ENCODE measurements around the gene CYB561D2. TPM values are rescaled to one million over a fixed set of nuclear protein-coding genes. Genes with fewer than 3 reads are reported as not detected.

Gene CYB561D2
- total RNA-seq, 1 experiment from 2014 or later: 27.5 TPM

DNA sequence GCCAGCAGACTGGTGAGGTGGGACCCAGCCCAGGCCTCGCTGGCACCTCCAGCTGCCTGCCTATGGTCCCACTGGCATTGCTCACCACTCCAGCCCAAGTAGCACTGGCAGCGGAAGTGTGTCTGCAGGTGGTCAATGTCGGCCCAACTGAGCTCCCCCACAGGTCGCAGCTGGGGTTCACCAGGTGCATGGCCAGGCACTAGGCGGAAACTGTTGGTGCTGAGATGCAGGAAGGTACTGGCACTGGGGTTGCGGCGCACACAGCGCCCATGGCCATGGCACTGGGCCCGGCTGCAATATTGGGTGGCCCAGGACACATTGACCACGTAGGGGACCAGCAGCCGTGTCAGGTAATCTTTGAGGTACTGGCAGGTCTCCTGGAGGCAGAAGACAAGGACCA lies 32.5 kb upstream of the CYB561D2 start:
- Histone ChIP-seq H3K4me3 (ENCODE audit: low read depth in 2 of 2, low read length in 2 of 2) (no peak overlapping the region), H3K9me3 (ENCODE audit: control insufficient read depth, insufficient read depth, low read depth, low read length) (no peaks in the 10 kb centered on the region), H3K36me3 (ENCODE audit: control insufficient read depth, insufficient read depth, low read length) (no peaks in the 10 kb centered on the region; the same call in 1 of the 2 replicates), H3K27me3 (ENCODE audit: control insufficient read depth, insufficient read depth, low read length) (no peaks in the 10 kb centered on the region), H3K27ac (ENCODE audit: low read length) (no peak overlapping the region), H3K4me1 (ENCODE audit: control insufficient read depth, insufficient read depth, low read length) (peaks cover 18% of the 10 kb centered on the region)
- DNase-seq (ENCODE audit: low read depth, low spot score) (no peak), ATAC-seq (no peak)
- intact Hi-C loops (cut with micrococcal nuclease; ENCODE audit: unreplicated experiment): no loop called here
- in situ Hi-C loops (cut with HindIII; ENCODE audit: low pct_unique_long_range_greater_than_20kb, low sequenced_read_pairs): no loop called here
- TF ChIP-seq SIN3A (IDR thresholded peaks at IDR 0.05; ENCODE audit: borderline replicate concordance, insufficient read depth, low read depth, low read length): no peak
- no peak for TF ChIP-seq TCF7L2 (IDR thresholded peaks at IDR 0.05; ENCODE audit: low read depth, low read length)
- no peak for TF ChIP-seq POLR2AphosphoS5 (IDR thresholded peaks at IDR 0.05; ENCODE audit: low read depth, low read length)
- TF ChIP-seq REST (IDR thresholded peaks at IDR 0.05; ENCODE audit: insufficient read depth in 1 of 2, low read depth in 2 of 2, low read length in 1 of 2): no peak
- TF ChIP-seq, protein P1, sequence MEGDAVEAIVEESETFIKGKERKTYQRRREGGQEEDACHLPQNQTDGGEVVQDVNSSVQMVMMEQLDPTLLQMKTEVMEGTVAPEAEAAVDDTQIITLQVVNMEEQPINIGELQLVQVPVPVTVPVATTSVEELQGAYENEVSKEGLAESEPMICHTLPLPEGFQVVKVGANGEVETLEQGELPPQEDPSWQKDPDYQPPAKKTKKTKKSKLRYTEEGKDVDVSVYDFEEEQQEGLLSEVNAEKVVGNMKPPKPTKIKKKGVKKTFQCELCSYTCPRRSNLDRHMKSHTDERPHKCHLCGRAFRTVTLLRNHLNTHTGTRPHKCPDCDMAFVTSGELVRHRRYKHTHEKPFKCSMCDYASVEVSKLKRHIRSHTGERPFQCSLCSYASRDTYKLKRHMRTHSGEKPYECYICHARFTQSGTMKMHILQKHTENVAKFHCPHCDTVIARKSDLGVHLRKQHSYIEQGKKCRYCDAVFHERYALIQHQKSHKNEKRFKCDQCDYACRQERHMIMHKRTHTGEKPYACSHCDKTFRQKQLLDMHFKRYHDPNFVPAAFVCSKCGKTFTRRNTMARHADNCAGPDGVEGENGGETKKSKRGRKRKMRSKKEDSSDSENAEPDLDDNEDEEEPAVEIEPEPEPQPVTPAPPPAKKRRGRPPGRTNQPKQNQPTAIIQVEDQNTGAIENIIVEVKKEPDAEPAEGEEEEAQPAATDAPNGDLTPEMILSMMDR (IDR thresholded peaks at IDR 0.05): no peak
- ChIA-PET POLR2A (no interaction called here), CTCF (no interaction called here)
- no TSS peak for BruUV-seq (replicated peaks)

- DNase-seq (ENCODE audit: low read depth, low spot score): no peak
- intact Hi-C loops (cut with micrococcal nuclease; ENCODE audit: unreplicated experiment): no loop called here
- H3K9me3 ChIP-seq (ENCODE audit: control insufficient read depth, insufficient read depth, low read depth, low read length): no peaks in the 10 kb centered on the region
- no peak for ATAC-seq
- in situ Hi-C loops (cut with HindIII; ENCODE audit: low pct_unique_long_range_greater_than_20kb, low sequenced_read_pairs): no loop called here
- H3K27ac ChIP-seq (ENCODE audit: low read length): no peak overlapping the region
- no TSS peak for BruUV-seq (replicated peaks)
- peaks cover 20% of the 10 kb centered on the region for H3K4me1 ChIP-seq (ENCODE audit: control insufficient read depth, insufficient read depth, low read length)
- H3K36me3 ChIP-seq (ENCODE audit: control insufficient read depth, insufficient read depth, low read length): no peaks in the 10 kb centered on the region; the same call in 1 of the 2 replicates
- H3K4me3 ChIP-seq (ENCODE audit: low read depth in 2 of 2, low read length in 2 of 2): no peak overlapping the region
- TF ChIP-seq SIN3A (IDR thresholded peaks at IDR 0.05; ENCODE audit: borderline replicate concordance, insufficient read depth, low read depth, low read length) (no peak), REST (IDR thresholded peaks at IDR 0.05; ENCODE audit: insufficient read depth in 1 of 2, low read depth in 2 of 2, low read length in 1 of 2) (no peak), TCF7L2 (IDR thresholded peaks at IDR 0.05; ENCODE audit: low read depth, low read length) (no peak)
- TF ChIP-seq, protein P1 (IDR thresholded peaks at IDR 0.05): no peak
- no peaks in the 10 kb centered on the region for H3K27me3 ChIP-seq (ENCODE audit: control insufficient read depth, insufficient read depth, low read length)
- POLR2A ChIA-PET: interaction anchor here (0.5 kb wide), 1 partner anchor 83 kb away, joined by 5 read pairs; the partner anchor contains the start of gene GNAI2
- CTCF ChIA-PET: no interaction called here
Measured at GRCh38 chr3:50318615-50319014, 32.0 kb upstream of the CYB561D2 start.
